Colonic mucosa (tissue), 4 donors: Measurements from ENCODE around the gene DTNA. TPM values are rescaled to one million over a fixed set of nuclear protein-coding genes. Genes with fewer than 3 reads are reported as not detected.

Experiments
- DNase-seq: peaks from one replicate; pipeline ENCODE4 v3.0.0-alpha.2; 2020
- H3K27ac ChIP-seq: fragments of 200-600 bp; one replicate; pipeline ENCODE4 v1.8.0; 2021
- H3K27me3 ChIP-seq: fragments of 200-600 bp; one replicate; pipeline ENCODE4 v1.8.0; 2021
- H3K36me3 ChIP-seq: fragments of 200-600 bp; one replicate; pipeline ENCODE4 v1.8.0; 2021
- H3K4me1 ChIP-seq: fragments of 200-600 bp; one replicate; pipeline ENCODE4 v1.8.0; 2021; ENCODE audit warnings: mild to moderate bottlenecking
- H3K4me3 ChIP-seq: fragments of 200-600 bp; one replicate; pipeline ENCODE4 v1.8.0; 2021
- H3K9ac ChIP-seq, 2 donors: one replicate each; pipeline ENCODE4 v1.7.0; 2013; ENCODE audit warnings: control low read depth in 2 of 2, low read depth in 2 of 2, low read length in 2 of 2
- H3K9me3 ChIP-seq: fragments of 200-600 bp; one replicate; pipeline ENCODE4 v1.8.0; 2021
- intact Hi-C: fragments of 100-400 bp; cut with DNase I; formaldehyde crosslinking; loops from one replicate; pipeline ENCODE4 v1.14.1; 2022
- total RNA-seq, 2 donors: library from RNA; stranded (reverse); fragmentation: NEBNext Ultra II Directional in 1 of 2; extraction: Animal tissue kit (Norgen Biotek cat#: 25700) in 1 of 2; gene quantifications; one replicate each; pipeline ENCODE4 v1.2.1, GENCODE V29; 2021
- TF ChIP-seq, protein P1 (sequence below): fragments of 200-600 bp; IDR thresholded peaks from one replicate; pipeline ENCODE4 v1.8.0; 2022; ENCODE audit warnings: antibody characterized with exemption, mild to moderate bottlenecking
- donor health status: healthy.
- donor health status: DM: no; HTN: no; CAD: no.
- donor health status: DM: no; HTN: no; CAD: no.

DTNA gene
- total RNA-seq, 2 donors from 2014 or later: 1.3 to 7.5 TPM

DNA sequence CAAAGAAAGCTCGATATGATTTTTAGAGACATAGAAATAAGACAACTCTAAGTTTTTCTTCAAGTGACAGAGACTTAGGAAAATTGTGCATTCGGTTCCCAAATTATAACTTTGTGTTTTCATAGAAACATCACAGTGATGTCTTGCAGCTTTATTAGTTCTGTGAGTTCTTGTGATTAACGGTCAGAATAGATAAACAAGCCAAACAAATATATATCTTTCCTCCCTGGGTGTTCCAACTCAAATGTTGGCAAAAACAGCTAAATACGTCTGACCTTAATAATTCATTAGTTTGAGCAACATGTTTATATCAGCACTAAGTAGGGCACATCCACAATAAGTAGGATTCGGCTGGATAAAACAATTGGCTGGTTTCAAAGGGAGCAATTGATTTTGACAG is 47.6 kb downstream of the DTNA start:
- H3K36me3 ChIP-seq: no peaks in the 10 kb centered on the region
- no peak overlapping the region for H3K9ac ChIP-seq
- TF ChIP-seq, protein P1, sequence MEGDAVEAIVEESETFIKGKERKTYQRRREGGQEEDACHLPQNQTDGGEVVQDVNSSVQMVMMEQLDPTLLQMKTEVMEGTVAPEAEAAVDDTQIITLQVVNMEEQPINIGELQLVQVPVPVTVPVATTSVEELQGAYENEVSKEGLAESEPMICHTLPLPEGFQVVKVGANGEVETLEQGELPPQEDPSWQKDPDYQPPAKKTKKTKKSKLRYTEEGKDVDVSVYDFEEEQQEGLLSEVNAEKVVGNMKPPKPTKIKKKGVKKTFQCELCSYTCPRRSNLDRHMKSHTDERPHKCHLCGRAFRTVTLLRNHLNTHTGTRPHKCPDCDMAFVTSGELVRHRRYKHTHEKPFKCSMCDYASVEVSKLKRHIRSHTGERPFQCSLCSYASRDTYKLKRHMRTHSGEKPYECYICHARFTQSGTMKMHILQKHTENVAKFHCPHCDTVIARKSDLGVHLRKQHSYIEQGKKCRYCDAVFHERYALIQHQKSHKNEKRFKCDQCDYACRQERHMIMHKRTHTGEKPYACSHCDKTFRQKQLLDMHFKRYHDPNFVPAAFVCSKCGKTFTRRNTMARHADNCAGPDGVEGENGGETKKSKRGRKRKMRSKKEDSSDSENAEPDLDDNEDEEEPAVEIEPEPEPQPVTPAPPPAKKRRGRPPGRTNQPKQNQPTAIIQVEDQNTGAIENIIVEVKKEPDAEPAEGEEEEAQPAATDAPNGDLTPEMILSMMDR: no peak
- no peaks in the 10 kb centered on the region for H3K9me3 ChIP-seq
- no peak overlapping the region for H3K27ac ChIP-seq
- H3K4me1 ChIP-seq: no peaks in the 10 kb centered on the region
- H3K27me3 ChIP-seq: no peaks in the 10 kb centered on the region
- intact Hi-C loops: no loop called here
- no peak for DNase-seq
- H3K4me3 ChIP-seq: no peak overlapping the region

DNA sequence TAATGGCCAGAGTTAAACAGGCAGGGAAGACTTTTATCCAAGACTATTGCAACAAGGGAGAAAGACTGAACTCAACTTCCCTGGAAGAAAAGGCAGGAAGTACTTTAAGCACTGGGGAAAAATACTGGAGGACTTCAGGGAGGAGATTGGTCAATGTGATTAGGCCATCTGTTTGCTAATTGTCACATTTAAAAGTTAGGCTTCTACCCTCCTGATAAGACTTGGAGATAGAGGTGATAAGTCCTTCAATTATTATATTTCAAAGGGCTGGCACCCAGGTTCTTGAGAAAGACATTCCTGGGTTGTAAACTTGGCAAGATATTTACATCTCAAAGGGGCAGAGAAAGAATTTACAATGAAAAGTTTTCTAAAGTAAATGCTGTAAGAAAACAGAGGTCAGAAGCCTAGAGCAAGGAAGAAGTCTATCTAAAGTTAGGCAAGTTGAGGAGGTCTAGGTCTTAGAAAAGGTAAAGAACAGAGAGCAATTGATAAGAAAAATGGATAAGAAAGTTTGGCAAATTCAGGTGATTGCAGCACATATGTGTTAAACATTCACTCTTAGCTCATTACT is 48.4 kb downstream of the DTNA start:
- TF ChIP-seq, protein P1: no peak
- Histone ChIP-seq H3K9me3 (no peaks in the 10 kb centered on the region), H3K27me3 (no peaks in the 10 kb centered on the region), H3K4me3 (no peak overlapping the region), H3K36me3 (no peaks in the 10 kb centered on the region), H3K27ac (no peak overlapping the region), H3K9ac (no peak overlapping the region), H3K4me1 (no peaks in the 10 kb centered on the region)
- no peak for DNase-seq
- intact Hi-C loops: no loop called here

DNA sequence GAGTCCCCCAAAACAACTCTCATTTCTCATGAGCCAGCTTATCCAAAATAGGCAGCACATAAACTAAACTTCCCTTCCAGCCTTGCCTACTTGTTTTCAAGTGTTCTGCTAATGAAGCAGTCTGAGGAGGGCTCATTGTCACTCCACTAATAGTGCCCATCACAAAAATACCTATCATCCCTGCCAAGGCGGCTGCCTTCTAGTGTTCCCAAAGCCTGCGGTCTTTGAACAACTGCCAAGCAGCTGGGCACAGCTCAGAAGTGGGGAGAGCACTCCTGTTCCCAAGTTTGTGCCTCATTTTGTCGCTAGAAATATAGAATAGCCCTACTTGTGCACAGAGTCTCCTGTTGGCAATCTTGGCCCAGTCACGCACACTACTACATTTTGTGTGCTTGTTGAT is 50.3 kb downstream of the DTNA start:
- no peaks in the 10 kb centered on the region for H3K36me3 ChIP-seq
- TF ChIP-seq, protein P1: no peak
- H3K27ac ChIP-seq: no peak overlapping the region
- H3K4me1 ChIP-seq: no peaks in the 10 kb centered on the region
- no peak overlapping the region for H3K9ac ChIP-seq
- H3K4me3 ChIP-seq: no peak overlapping the region
- no peaks in the 10 kb centered on the region for H3K27me3 ChIP-seq
- intact Hi-C loops: no loop called here
- no peaks in the 10 kb centered on the region for H3K9me3 ChIP-seq
- no peak for DNase-seq

DNA sequence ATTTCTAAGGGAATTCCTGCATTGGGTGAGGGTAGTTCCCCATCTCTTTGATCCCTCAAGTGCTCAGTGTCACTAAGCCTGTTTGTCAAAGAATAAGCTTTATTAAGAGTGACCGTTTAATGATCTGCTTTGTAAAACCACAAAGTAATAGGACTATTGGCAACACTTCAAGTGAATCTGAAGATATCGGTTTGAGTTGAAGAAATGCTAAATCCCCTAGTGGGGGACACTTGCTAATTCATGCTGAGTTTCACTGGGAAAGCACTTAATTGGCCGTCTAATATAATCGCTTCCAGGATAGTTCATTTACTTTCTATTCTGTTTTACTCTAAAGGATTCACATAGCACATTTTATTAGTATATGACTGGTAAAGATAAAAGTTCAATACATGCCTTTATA is 54.4 kb downstream of the DTNA start:
- TF ChIP-seq, protein P1: no peak
- Histone ChIP-seq H3K36me3 (no peaks in the 10 kb centered on the region), H3K9me3 (no peaks in the 10 kb centered on the region), H3K27ac (no peak overlapping the region), H3K27me3 (no peaks in the 10 kb centered on the region), H3K4me3 (no peak overlapping the region), H3K9ac (no peak overlapping the region), H3K4me1 (no peaks in the 10 kb centered on the region)
- DNase-seq: no peak
- intact Hi-C loops: no loop called here

DNA sequence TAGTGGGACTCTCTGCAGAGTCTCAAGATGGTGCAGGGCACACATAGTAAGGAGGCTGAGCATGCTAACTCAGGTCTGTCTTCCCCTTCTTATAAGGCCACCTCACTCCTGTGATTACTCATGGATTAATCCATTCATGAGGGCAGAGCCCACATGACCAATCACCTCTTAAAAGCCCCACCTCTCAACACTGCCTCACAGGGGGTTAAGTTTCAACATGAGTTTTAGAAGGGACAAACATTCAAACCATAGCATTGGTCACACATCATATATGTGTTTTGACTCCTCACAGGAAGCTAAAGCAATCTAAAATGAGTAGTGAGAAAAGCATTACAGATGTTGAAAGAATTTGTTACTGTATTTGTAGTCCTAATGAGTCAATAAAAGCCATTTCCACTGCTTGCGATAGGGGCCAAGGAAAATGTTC is 57.5 kb downstream of the DTNA start:
- intact Hi-C loops: no loop called here
- Histone ChIP-seq H3K4me1 (no peaks in the 10 kb centered on the region), H3K36me3 (no peaks in the 10 kb centered on the region), H3K27me3 (no peaks in the 10 kb centered on the region), H3K27ac (no peak overlapping the region), H3K4me3 (no peak overlapping the region), H3K9me3 (no peaks in the 10 kb centered on the region), H3K9ac (no peak overlapping the region)
- DNase-seq: no peak
- TF ChIP-seq, protein P1: no peak
